GM12878 (cell line): ENCODE measurements around the gene TMEM35B. TPM values are rescaled to one million over a fixed set of nuclear protein-coding genes. Genes with fewer than 3 reads are reported as not detected.

Experiments
- ATAC-seq: fragments of 200-7000 bp; cut with Tn5 transposase; 3 replicates; pipeline ENCODE4 v1.9.1; 2020; ENCODE audit warnings: mild to moderate bottlenecking, moderate library complexity
- BruUV-seq: library from RNA; stranded (reverse); fragments of 400-500 nt; replicated peaks from 2 replicates; lab custom pipeline; 2021; lab: Mats Ljungman, UMichigan
- CTCF ChIA-PET: fragments of 300-600 bp; sonication (Branson Sonifier 250); formaldehyde crosslinking; extraction: SDS; loops from one replicate; lab custom pipeline; 2021; ENCODE audit warnings: inconsistent platforms; lab: Yijun Ruan, JAX
- POLR2A ChIA-PET: fragments of 350-600 bp; formaldehyde crosslinking; extraction: SDS; loops from one replicate; lab custom pipeline; 2021; ENCODE audit warnings: inconsistent platforms; lab: Charles Lee
- RAD21 ChIA-PET: fragments of 300-600 bp; sonication (Branson Sonifier 250); formaldehyde crosslinking; loops from one replicate; lab custom pipeline; 2023; ENCODE audit warnings: antibody characterized with exemption; ENCODE audit not compliant: unreplicated experiment; lab: Charles Lee
- SMC1A ChIA-PET: fragments of 300-600 bp; sonication (Branson Sonifier 250); formaldehyde crosslinking; loops from one replicate; lab custom pipeline; 2023; ENCODE audit not compliant: unreplicated experiment, uncharacterized antibody; lab: Charles Lee
- DNase-seq: peaks from one replicate; pipeline ENCODE4 v3.0.0-alpha.2; 2011; ENCODE audit warnings: low read depth, low spot score
- FAIRE-seq: peaks from 3 replicates; lab custom pipeline; 2011; peaks lifted over from hg19 to GRCh38; lab: Jason Lieb, UNC
- H2AFZ ChIP-seq: 2 replicates; pipeline ENCODE4 v1.6.0; 2011; ENCODE audit warnings: low read depth, low read length, control low read depth; ENCODE audit not compliant: control insufficient read depth
- H3K27ac ChIP-seq: 2 replicates; pipeline ENCODE4 v1.5.1; 2011; ENCODE audit warnings: control low read depth; ENCODE audit not compliant: control insufficient read depth, insufficient read depth
- H3K27me3 ChIP-seq, 2 experiments: replicated peaks in 1 of 2; 2 replicates each; pipeline versions ENCODE4 v1.6.0 to v1.6.1; 2011; ENCODE audit warnings: low read length in 1 of 2; ENCODE audit not compliant: control insufficient read depth in 2 of 2, insufficient read depth in 2 of 2
- H3K36me3 ChIP-seq, 2 experiments: 2 replicates each; pipeline ENCODE4 v1.5.1; 2011; ENCODE audit warnings: low read length in 1 of 2; ENCODE audit not compliant: control insufficient read depth in 2 of 2, insufficient read depth in 2 of 2
- H3K4me1 ChIP-seq: 2 replicates; pipeline ENCODE4 v1.6.1; 2011; ENCODE audit warnings: mild to moderate bottlenecking, low read length, moderate library complexity, mixed read lengths; ENCODE audit not compliant: control insufficient read depth, insufficient read depth
- H3K4me2 ChIP-seq: 2 replicates; pipeline ENCODE4 v1.6.0; 2011; ENCODE audit warnings: control low read depth; ENCODE audit not compliant: control insufficient read depth, insufficient read depth
- H3K4me3 ChIP-seq: fragments of 200-600 bp; sonication (generic); 2 replicates; pipeline ENCODE4 v1.5.1; 2016
- H3K79me2 ChIP-seq: 2 replicates; pipeline ENCODE4 v1.6.0; 2011; ENCODE audit warnings: low read length; ENCODE audit not compliant: control insufficient read depth, insufficient read depth
- H3K9ac ChIP-seq: 2 replicates; pipeline ENCODE4 v1.8.0; 2011; ENCODE audit warnings: low read length, control low read depth, mixed read lengths; ENCODE audit not compliant: control insufficient read depth, insufficient read depth
- H3K9me3 ChIP-seq: replicated peaks from 3 replicates; pipeline ENCODE4 v1.5.1; 2011; ENCODE audit warnings: mild to moderate bottlenecking, low read length; ENCODE audit not compliant: control insufficient read depth, insufficient read depth
- H4K20me1 ChIP-seq: 2 replicates; pipeline ENCODE4 v1.6.0; 2011; ENCODE audit not compliant: control insufficient read depth, insufficient read depth
- CBX5 ChIP-seq: sonication (generic); IDR thresholded peaks from 2 replicates; pipeline ENCODE4 v1.6.1; 2016; ENCODE audit warnings: low read depth, moderate library complexity, mild to moderate bottlenecking, inconsistent platforms
- CHD4 ChIP-seq: fragments of 200-600 bp; sonication (generic); IDR thresholded peaks from 2 replicates; pipeline ENCODE4 v1.6.1; 2016; ENCODE audit warnings: mild to moderate bottlenecking
- EGR1 ChIP-seq, 2 experiments: IDR thresholded peaks; 1 replicate in 1 of 2; 2 replicates in 1 of 2; pipeline ENCODE4 v1.6.1; 2011 to 2012; ENCODE audit warnings: low read depth in 2 of 2, low read length in 2 of 2, borderline replicate concordance in 1 of 2, mild to moderate bottlenecking in 1 of 2, moderate library complexity in 1 of 2
- HDGF ChIP-seq: fragments of 450-650 bp; IDR thresholded peaks from 2 replicates; pipeline ENCODE4 v1.6.1; 2016; ENCODE audit warnings: antibody characterized with exemption
- KLF5 ChIP-seq: fragments of 450-650 bp; IDR thresholded peaks from 2 replicates; pipeline ENCODE4 v1.6.1; 2014; ENCODE audit warnings: mild to moderate bottlenecking; ENCODE audit not compliant: partially characterized antibody
- MEF2A ChIP-seq: IDR thresholded peaks from 2 replicates; pipeline ENCODE4 v1.6.1; 2011; ENCODE audit warnings: low read depth, mild to moderate bottlenecking, low read length, moderate library complexity; ENCODE audit not compliant: insufficient read depth
- NFYA ChIP-seq: IDR thresholded peaks from 2 replicates; pipeline ENCODE4 v1.6.1; 2011; ENCODE audit warnings: low read depth, mild to moderate bottlenecking, low read length, improper control_type of control experiment, borderline replicate concordance
- NRF1 ChIP-seq: conservative IDR thresholded peaks from 2 replicates; pipeline ENCODE4 v1.6.1; 2011; ENCODE audit warnings: mild to moderate bottlenecking, low read depth, low read length, improper control_type of control experiment
- POLR2AphosphoS5 ChIP-seq: IDR thresholded peaks from 2 replicates; pipeline ENCODE4 v1.6.1; 2011; ENCODE audit warnings: mild to moderate bottlenecking, low read length, inconsistent platforms
- POU2F2 ChIP-seq: IDR thresholded peaks from 3 replicates; pipeline ENCODE4 v1.6.1; 2011; ENCODE audit warnings: low read depth, mild to moderate bottlenecking, low read length, borderline replicate concordance
- STAT3 ChIP-seq: IDR thresholded peaks from 2 replicates; pipeline ENCODE4 v1.6.1; 2011; ENCODE audit warnings: low read depth, low read length, improper control_type of control experiment
- WGBS: methylation state at CpG from one replicate; pipeline ENCODE4 v1.1.6; 2016; ENCODE audit warnings: low lambda C conversion rate; ENCODE audit not compliant: insufficient replicate concordance, insufficient coverage; ENCODE audit errors: missing lambda C conversion rate; 5-methylcytosine and 5-hydroxymethylcytosine counted together
- in situ Hi-C: fragments of 300-500 bp; cut with MboI; formaldehyde crosslinking; loops from 9 replicates; pipeline ENCODE4 v1.14.3; 2018; ENCODE audit warnings: mixed read lengths
- intact Hi-C: fragments of 100-400 bp; cut with micrococcal nuclease; formaldehyde crosslinking; loops from one replicate; pipeline ENCODE4 v1.14.2; 2022; ENCODE audit not compliant: unreplicated experiment
- polyA plus RNA-seq, 11 experiments: library from polyadenylated mRNA; depleted of rRNA in 4 of 11; unstranded in 6 of 11; stranded (reverse) in 5 of 11; fragments of >200 nt; fragmentation: Nextera tagmentation in 4 of 11; fragmentation: Illumina TruSeq in 1 of 11; extraction: Ambion mirVana in 4 of 11; extraction: Trizol in 1 of 11; gene quantifications; 1 replicate in 1 of 11; 2 replicates in 10 of 11; pipeline versions ENCODE4 v1.2.1 to v1.2.3, GENCODE V29; 2011 to 2016; ENCODE audit warnings: inconsistent platforms in 2 of 11, missing spikeins in 2 of 11, low read depth in 1 of 11
- total RNA-seq, 4 experiments: library from RNA; depleted of rRNA in 3 of 4; stranded (reverse); fragments of >200 nt in 3 of 4; fragmentation: Illumina TruSeq in 1 of 4; extraction: Trizol in 1 of 4; gene quantifications; 2 replicates each; pipeline versions ENCODE4 v1.2.1 to v1.2.3, GENCODE V29; 2013 to 2021
- TF ChIP-seq, protein P1 (sequence below): IDR thresholded peaks from 2 replicates; pipeline ENCODE4 v1.6.1; 2011; ENCODE audit warnings: low read depth, low read length, improper control_type of control experiment, borderline replicate concordance
- TF ChIP-seq, protein P2 (sequence below): IDR thresholded peaks from 2 replicates; pipeline ENCODE4 v1.6.1; 2012; ENCODE audit warnings: low read depth, low read length, improper control_type of control experiment
- TF ChIP-seq, protein P3 (sequence below): fragments of 150-350 bp; IDR thresholded peaks from 2 replicates; pipeline ENCODE4 v1.6.1; 2014; ENCODE audit warnings: mild to moderate bottlenecking, low read depth, low read length
- TF ChIP-seq, protein P4 (sequence below): fragments of 450-650 bp; IDR thresholded peaks from 2 replicates; pipeline ENCODE4 v1.6.1; 2014; ENCODE audit warnings: mild to moderate bottlenecking
- TF ChIP-seq, protein P5 (sequence below): fragments of 450-650 bp; IDR thresholded peaks from 2 replicates; pipeline ENCODE4 v1.6.1; 2017; ENCODE audit warnings: antibody characterized with exemption, mild to moderate bottlenecking, moderate library complexity

The TMEM35B gene
- total and polyA plus RNA-seq, 10 of the 15 experiments (the other 5 are each of a cell fraction or from before 2014, with no cell fraction given): 14.8 to 138 (median 32.8) TPM

DNA sequence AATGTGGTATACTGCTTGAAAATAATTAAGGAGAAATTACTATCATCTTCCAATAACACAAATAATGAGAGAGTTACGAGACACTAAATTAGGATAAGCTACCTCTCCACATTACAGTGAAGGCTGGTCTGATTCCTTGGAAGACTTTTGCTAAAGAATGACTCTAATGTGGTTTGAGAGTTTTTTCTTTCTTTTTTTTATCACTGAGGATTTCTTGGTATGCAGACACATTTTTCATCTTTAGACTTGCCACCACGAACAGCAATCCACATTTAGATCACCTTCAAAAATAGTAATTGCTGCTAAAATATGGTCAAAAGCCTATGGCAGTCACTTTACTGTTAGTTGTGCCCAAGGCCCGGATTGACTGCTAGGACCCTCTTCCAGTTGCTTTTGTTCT lies 16.6 kb upstream of the TMEM35B start (continued):
- TF ChIP-seq, protein P1, sequence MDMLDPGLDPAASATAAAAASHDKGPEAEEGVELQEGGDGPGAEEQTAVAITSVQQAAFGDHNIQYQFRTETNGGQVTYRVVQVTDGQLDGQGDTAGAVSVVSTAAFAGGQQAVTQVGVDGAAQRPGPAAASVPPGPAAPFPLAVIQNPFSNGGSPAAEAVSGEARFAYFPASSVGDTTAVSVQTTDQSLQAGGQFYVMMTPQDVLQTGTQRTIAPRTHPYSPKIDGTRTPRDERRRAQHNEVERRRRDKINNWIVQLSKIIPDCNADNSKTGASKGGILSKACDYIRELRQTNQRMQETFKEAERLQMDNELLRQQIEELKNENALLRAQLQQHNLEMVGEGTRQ: no peak
- no peak for TF ChIP-seq NRF1

DNA sequence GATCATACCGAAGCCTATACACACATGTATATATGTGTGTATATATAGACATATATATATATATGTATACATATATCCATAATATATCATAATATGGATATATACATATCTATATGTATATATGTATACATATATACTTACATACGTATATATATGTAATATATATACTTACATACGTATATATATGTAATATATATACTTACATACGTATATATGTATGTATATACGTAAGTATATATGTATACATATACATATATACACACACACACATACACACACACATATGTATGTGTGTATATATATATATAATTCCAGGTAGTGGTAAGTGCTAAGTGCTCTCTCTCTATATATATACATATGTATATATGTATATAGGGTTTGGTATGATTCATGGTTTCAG lies 9.7 kb upstream of the TMEM35B start:
- FAIRE-seq (no peak), DNase-seq (no peak), ATAC-seq (no peak)
- SMC1A ChIA-PET: no interaction called here
- 85% methylated on average over 5 of the region's 5 CpGs for WGBS
- H3K9ac ChIP-seq: no peak overlapping the region
- BruUV-seq: no TSS peak
- no peak overlapping the region for H2AFZ ChIP-seq
- no peak overlapping the region for H3K4me2 ChIP-seq
- no peak overlapping the region for H3K4me3 ChIP-seq
- no peaks in the 10 kb centered on the region for H4K20me1 ChIP-seq
- no peaks in the 10 kb centered on the region for H3K9me3 ChIP-seq
- no peaks in the 10 kb centered on the region for H3K79me2 ChIP-seq
- H3K27me3 ChIP-seq: no peaks in the 10 kb centered on the region
- POLR2A ChIA-PET: no interaction called here
- H3K27ac ChIP-seq: no peak overlapping the region
- in situ Hi-C loops (no loop called here), intact Hi-C loops (no loop called here)
- RAD21 ChIA-PET: no interaction called here
- no peaks in the 10 kb centered on the region for H3K4me1 ChIP-seq
- peaks cover 0 to 3% of the 10 kb centered on the region in 2 experiments; a peak in 1 of 4 replicates for H3K36me3 ChIP-seq
- CTCF ChIA-PET: no interaction called here
- TF ChIP-seq, protein P2, sequence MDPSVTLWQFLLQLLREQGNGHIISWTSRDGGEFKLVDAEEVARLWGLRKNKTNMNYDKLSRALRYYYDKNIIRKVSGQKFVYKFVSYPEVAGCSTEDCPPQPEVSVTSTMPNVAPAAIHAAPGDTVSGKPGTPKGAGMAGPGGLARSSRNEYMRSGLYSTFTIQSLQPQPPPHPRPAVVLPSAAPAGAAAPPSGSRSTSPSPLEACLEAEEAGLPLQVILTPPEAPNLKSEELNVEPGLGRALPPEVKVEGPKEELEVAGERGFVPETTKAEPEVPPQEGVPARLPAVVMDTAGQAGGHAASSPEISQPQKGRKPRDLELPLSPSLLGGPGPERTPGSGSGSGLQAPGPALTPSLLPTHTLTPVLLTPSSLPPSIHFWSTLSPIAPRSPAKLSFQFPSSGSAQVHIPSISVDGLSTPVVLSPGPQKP: no peak
- TF ChIP-seq POU2F2: no peak
- TF ChIP-seq, protein P3, sequence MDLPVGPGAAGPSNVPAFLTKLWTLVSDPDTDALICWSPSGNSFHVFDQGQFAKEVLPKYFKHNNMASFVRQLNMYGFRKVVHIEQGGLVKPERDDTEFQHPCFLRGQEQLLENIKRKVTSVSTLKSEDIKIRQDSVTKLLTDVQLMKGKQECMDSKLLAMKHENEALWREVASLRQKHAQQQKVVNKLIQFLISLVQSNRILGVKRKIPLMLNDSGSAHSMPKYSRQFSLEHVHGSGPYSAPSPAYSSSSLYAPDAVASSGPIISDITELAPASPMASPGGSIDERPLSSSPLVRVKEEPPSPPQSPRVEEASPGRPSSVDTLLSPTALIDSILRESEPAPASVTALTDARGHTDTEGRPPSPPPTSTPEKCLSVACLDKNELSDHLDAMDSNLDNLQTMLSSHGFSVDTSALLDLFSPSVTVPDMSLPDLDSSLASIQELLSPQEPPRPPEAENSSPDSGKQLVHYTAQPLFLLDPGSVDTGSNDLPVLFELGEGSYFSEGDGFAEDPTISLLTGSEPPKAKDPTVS: no peak
- TF ChIP-seq KLF5: no peak
- no peak for TF ChIP-seq NFYA
- no peak for TF ChIP-seq STAT3
- TF ChIP-seq EGR1 (IDR thresholded peaks at IDR 0.05; ENCODE audit: borderline replicate concordance in 1 of 2, low read depth in 2 of 2, low read length in 2 of 2): no peak
- TF ChIP-seq MEF2A: no peak
- TF ChIP-seq, protein P4, sequence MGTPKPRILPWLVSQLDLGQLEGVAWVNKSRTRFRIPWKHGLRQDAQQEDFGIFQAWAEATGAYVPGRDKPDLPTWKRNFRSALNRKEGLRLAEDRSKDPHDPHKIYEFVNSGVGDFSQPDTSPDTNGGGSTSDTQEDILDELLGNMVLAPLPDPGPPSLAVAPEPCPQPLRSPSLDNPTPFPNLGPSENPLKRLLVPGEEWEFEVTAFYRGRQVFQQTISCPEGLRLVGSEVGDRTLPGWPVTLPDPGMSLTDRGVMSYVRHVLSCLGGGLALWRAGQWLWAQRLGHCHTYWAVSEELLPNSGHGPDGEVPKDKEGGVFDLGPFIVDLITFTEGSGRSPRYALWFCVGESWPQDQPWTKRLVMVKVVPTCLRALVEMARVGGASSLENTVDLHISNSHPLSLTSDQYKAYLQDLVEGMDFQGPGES: no peak
- no peak for TF ChIP-seq CBX5
- no peak for TF ChIP-seq CHD4
- no peak for TF ChIP-seq POLR2AphosphoS5
- TF ChIP-seq, protein P5, sequence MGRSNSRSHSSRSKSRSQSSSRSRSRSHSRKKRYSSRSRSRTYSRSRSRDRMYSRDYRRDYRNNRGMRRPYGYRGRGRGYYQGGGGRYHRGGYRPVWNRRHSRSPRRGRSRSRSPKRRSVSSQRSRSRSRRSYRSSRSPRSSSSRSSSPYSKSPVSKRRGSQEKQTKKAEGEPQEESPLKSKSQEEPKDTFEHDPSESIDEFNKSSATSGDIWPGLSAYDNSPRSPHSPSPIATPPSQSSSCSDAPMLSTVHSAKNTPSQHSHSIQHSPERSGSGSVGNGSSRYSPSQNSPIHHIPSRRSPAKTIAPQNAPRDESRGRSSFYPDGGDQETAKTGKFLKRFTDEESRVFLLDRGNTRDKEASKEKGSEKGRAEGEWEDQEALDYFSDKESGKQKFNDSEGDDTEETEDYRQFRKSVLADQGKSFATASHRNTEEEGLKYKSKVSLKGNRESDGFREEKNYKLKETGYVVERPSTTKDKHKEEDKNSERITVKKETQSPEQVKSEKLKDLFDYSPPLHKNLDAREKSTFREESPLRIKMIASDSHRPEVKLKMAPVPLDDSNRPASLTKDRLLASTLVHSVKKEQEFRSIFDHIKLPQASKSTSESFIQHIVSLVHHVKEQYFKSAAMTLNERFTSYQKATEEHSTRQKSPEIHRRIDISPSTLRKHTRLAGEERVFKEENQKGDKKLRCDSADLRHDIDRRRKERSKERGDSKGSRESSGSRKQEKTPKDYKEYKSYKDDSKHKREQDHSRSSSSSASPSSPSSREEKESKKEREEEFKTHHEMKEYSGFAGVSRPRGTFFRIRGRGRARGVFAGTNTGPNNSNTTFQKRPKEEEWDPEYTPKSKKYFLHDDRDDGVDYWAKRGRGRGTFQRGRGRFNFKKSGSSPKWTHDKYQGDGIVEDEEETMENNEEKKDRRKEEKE: no peak
- TF ChIP-seq HDGF: no peak
